Left lung (tissue), 10 donors: ENCODE results near the gene AP1M2. TPM values are rescaled to one million over a fixed set of nuclear protein-coding genes. Genes with fewer than 3 reads are reported as not detected.
"Not testable (repeated sequence)": the region's sequence is repeated elsewhere in the genome, so short reads cannot be mapped to it uniquely, and the experiment has no call there.

Source experiments
- ATAC-seq: fragments of 200-7000 bp; cut with Tn5 transposase; one replicate; pipeline ENCODE4 v1.9.1; 2020; ENCODE audit warnings: moderate library complexity
- DNase-seq, 4 donors: peaks; one replicate each; pipeline ENCODE4 v3.0.0-alpha.2; 2013 to 2020
- H3K27ac ChIP-seq, 2 donors: fragments of 200-600 bp; sonication (generic) in 1 of 2; one replicate each; pipeline versions ENCODE4 v1.5.0 to v1.8.0; 2020 to 2021
- H3K27me3 ChIP-seq, 2 donors: fragments of 200-600 bp; sonication (generic) in 1 of 2; one replicate each; pipeline versions ENCODE4 v1.5.0 to v1.8.0; 2020 to 2021
- H3K36me3 ChIP-seq, 2 donors: fragments of 200-600 bp; sonication (generic) in 1 of 2; one replicate each; pipeline versions ENCODE4 v1.5.0 to v1.8.0; 2020 to 2021
- H3K4me1 ChIP-seq, 2 donors: fragments of 200-600 bp; one replicate each; pipeline ENCODE4 v1.8.0; 2021
- H3K4me3 ChIP-seq, 2 donors: fragments of 200-600 bp; sonication (generic) in 1 of 2; one replicate each; pipeline versions ENCODE4 v1.5.0 to v1.8.0; 2020 to 2021; ENCODE audit warnings: mild to moderate bottlenecking in 1 of 2
- H3K9me3 ChIP-seq, 2 donors: fragments of 200-600 bp; sonication (generic) in 1 of 2; one replicate each; pipeline versions ENCODE4 v1.5.0 to v1.8.0; 2020 to 2021
- intact Hi-C, 2 donors: fragments of 100-400 bp; cut with DNase I; formaldehyde crosslinking; loops; one replicate each; pipeline versions ENCODE4 v1.11.2 to v1.14.2; 2022
- polyA plus RNA-seq, 6 donors: library from polyadenylated mRNA; unstranded; fragments of 120-200 nt; gene quantifications; one replicate each; pipeline ENCODE4 v1.2.1, GENCODE V29; 2013; ENCODE audit not compliant: insufficient read length in 6 of 6
- total RNA-seq, 2 donors: library from RNA; stranded (reverse); fragmentation: NEBNext Ultra II Directional; extraction: Animal tissue kit (Norgen Biotek cat#: 25700); gene quantifications; one replicate each; pipeline ENCODE4 v1.2.1, GENCODE V29; 2021
- TF ChIP-seq, protein P1 (sequence below), 2 donors: fragments of 200-600 bp; sonication (generic) in 1 of 2; IDR thresholded peaks; one replicate each; pipeline versions ENCODE4 v1.5.0 to v1.8.0; 2021; ENCODE audit warnings: antibody characterized with exemption in 2 of 2
- donor health status: DM: no; HTN: yes; CAD: no.
- donor health status: DM: no; HTN: no; CAD: no.

The AP1M2 gene
- total and polyA plus RNA-seq, 8 donors = 31.6 to 65.2 (median 37.1) TPM

DNA sequence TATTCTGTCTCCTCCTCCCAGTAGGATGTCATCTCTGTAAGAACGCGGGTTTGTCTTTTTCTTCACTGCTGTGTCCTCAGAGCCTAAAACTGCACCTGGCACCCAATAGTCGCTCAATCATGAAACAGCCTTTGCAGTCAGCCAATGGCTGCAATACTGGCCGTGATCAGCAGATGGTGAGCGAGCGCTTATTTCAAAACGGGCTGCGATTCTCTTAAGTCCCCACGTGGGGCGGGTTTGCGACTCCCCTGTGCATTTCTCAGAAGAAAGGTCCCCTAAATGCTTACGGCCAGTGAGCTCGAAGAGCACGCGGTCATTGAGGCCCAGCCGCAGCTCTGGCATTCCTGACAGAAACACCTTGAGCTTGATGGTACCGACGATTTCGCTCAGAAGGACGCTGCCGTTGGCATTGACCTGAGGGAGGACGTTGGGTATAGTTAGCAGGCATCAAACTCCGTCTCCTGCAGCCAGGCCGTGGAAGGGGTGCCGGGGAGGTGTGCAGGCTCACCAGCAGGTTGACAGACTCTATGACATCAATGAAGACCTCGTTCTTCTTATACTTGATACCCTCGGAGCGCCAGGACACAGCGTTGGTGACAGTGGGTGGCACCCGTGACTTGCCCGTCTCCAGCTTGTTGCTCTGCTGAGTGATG is 6.0 kb downstream of the AP1M2 start:
- Histone ChIP-seq H3K9me3 (no peaks in the 10 kb centered on the region), H3K4me3 (no peak overlapping the region), H3K27ac (no peak overlapping the region), H3K36me3 (no peaks in the 10 kb centered on the region), H3K4me1 (peaks cover 0 to 15% of the 10 kb centered on the region in 2 donors), H3K27me3 (no peaks in the 10 kb centered on the region)
- DNase-seq (peak; percentile 80 to 92 (median 88)), ATAC-seq (peak; percentile 98)
- TF ChIP-seq, protein P1, sequence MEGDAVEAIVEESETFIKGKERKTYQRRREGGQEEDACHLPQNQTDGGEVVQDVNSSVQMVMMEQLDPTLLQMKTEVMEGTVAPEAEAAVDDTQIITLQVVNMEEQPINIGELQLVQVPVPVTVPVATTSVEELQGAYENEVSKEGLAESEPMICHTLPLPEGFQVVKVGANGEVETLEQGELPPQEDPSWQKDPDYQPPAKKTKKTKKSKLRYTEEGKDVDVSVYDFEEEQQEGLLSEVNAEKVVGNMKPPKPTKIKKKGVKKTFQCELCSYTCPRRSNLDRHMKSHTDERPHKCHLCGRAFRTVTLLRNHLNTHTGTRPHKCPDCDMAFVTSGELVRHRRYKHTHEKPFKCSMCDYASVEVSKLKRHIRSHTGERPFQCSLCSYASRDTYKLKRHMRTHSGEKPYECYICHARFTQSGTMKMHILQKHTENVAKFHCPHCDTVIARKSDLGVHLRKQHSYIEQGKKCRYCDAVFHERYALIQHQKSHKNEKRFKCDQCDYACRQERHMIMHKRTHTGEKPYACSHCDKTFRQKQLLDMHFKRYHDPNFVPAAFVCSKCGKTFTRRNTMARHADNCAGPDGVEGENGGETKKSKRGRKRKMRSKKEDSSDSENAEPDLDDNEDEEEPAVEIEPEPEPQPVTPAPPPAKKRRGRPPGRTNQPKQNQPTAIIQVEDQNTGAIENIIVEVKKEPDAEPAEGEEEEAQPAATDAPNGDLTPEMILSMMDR (IDR thresholded peaks at IDR 0.05) = peak; percentile 93 to 98
- intact Hi-C loops = loop anchor here (5.0 to 10.0 kb wide), 2 partner anchors 64 to 121 kb away; partner anchors contain the start of gene QTRT1 (in 1 of the 2)

DNA sequence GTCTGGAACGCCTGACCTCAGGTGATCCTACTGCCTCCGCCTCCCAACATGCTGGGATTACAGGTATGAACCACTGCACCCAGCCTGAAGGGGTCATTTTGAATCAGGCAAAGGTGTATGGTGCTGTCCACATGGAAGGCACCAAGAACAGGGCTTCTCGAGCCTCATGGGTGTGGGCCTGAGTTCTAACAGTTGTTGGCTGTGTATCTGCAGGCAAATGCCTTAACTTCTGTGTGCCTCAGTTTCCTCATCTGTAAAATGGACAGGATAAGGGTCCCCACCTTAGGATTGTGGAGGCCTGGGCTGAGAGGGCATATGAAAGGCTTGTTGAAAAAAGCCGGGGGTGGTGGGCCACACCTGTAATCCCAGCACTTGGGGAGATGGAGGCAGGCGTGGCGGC is 9.2 kb downstream of the AP1M2 start:
- H3K27me3 ChIP-seq = no peaks in the 10 kb centered on the region
- no peak overlapping the region for H3K27ac ChIP-seq
- no peaks in the 10 kb centered on the region for H3K36me3 ChIP-seq
- peaks cover 0 to 10% of the 10 kb centered on the region in 2 donors for H3K4me1 ChIP-seq
- DNase-seq = no peak
- intact Hi-C loops = no loop called here
- H3K4me3 ChIP-seq = no peak overlapping the region
- no peaks in the 10 kb centered on the region for H3K9me3 ChIP-seq
- TF ChIP-seq, protein P1 (IDR thresholded peaks at IDR 0.05) = no peak
- ATAC-seq = no peak

DNA sequence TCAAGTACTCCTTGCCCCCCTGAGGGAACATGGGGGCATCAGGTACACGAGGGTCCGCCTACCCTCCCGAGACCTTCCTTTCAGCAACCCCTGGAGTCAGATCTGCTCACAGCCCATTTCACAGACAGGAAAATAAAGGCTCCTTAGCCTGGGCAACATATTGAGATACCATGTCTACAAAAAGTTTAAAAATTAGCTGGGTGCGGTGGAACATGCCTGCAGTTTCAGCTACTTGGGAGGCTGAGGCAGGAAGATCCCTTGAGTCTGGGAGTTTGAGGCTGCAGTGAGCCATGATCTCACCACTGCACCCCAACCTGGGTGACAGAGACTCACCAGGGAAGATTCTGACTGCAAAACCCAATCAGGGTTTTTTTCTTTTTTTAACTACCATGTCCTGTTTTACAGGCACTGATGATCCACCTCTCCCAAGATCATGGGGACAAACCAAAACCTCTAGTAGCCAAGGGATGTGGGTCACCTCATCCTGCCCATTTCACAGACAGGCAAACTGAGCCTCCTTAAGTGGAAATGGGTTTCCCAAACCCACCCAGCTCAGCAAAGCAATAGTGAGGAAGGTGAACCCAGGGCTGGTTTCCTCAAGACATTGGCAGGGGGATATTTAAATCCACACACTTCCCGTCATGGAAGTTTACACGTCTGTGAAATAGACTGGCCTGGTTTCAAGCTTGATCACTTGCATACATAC is 11.9 kb downstream of the AP1M2 start:
- DNase-seq (no peak), ATAC-seq (no peak)
- TF ChIP-seq, protein P1 (IDR thresholded peaks at IDR 0.05) = no peak
- no peak overlapping the region for H3K4me3 ChIP-seq
- H3K4me1 ChIP-seq = peaks cover 0 to 11% of the 10 kb centered on the region in 2 donors
- H3K9me3 ChIP-seq = no peaks in the 10 kb centered on the region
- H3K27ac ChIP-seq = no peak overlapping the region
- H3K27me3 ChIP-seq = no peaks in the 10 kb centered on the region
- no peaks in the 10 kb centered on the region for H3K36me3 ChIP-seq
- intact Hi-C loops = no loop called here

DNA sequence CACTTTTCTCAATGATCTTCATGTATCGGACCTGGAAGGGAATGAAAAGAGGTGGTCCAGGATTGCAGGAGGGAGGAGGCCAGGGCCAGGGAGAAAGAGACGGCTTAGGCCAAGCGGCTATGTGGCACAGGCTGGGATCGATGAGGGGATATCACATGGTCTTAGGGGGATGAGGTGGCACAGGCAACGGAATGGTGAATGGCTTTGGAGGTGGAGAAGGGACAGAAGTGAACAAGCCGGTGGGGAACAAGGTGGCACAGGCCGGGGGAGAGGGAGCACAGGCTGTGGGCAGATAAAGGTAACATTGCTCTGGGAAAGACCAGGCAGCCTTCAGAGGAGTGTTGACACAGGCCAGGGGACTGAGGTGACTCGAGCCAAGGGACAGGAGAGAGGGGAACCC is 12.7 kb downstream of the AP1M2 start:
- no peak overlapping the region for H3K4me3 ChIP-seq
- DNase-seq (no peak), ATAC-seq (no peak)
- no peaks in the 10 kb centered on the region for H3K36me3 ChIP-seq
- H3K9me3 ChIP-seq = no peaks in the 10 kb centered on the region
- no peak overlapping the region for H3K27ac ChIP-seq
- no peaks in the 10 kb centered on the region for H3K27me3 ChIP-seq
- peaks cover 2 to 18% of the 10 kb centered on the region in 2 donors for H3K4me1 ChIP-seq
- intact Hi-C loops = no loop called here
- TF ChIP-seq, protein P1 (IDR thresholded peaks at IDR 0.05) = no peak

DNA sequence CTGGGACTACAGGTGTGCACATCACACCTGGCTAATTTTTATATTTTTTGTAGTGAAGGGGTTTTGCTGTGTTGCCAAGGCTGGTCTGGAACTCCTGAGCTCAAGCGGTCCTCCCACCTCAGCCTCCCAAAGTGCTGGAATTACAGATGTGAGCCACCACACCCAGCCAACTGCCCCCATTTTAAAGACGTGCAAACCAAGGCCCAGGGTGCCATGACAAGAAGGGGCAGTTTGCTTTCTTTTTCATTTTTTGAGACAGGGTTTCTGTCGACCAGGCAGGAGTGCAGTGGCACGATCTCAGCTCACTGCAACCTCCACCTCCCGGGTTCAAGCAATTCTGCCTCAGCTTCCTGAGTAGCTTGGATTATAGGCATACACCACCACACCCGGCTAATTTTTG is 13.3 kb downstream of the AP1M2 start:
- intact Hi-C loops, H3K27ac ChIP-seq, ATAC-seq, DNase-seq, H3K4me3 ChIP-seq, H3K27me3 ChIP-seq, H3K9me3 ChIP-seq, H3K36me3 ChIP-seq: not testable (repeated sequence)
- H3K4me1 ChIP-seq = peaks cover 4 to 23% of the 10 kb centered on the region in 2 donors
